ENCODE measurements around the gene P2RX1. TPM values are rescaled to one million over a fixed set of nuclear protein-coding genes. Genes with fewer than 3 reads are reported as not detected.

The P2RX1 gene
- total and polyA plus RNA-seq, 2 experiments from 2014 or later, result 0.31 to 2.2 TPM

DNA sequence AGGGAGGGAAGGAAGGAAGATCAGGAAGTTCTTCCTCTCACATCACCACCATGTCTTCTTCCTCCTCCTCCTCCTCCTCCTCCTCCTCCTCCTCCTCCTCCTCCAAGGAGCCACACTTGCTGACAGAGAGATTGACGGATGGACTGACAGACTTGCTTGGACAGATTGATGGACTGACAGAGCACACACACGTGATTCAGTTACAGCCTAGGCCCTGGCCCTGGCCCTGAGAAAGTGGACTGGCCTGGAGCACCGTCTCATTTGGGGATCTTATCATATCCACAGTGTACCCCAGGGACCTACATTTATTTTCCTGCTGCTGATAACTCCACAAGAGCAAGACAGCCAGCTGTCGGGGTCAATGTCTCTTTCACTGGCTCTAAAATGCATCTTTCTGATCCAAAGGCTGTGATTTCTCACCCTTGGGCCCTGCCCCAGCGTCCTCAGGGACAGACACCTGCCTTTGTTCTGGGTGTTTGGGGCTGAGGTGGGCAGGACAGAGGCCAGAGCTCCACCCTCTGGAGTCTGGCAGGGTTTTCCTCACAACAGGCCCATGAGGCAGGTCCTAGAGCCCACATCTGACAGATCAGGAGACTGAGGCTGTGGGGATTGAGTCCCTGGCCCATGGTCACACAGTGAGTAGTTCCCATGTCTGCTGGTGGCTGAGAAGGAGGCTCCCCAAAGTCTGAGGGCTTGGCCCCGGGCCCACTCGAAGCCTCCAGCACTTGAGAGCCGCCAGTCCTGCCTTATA is 2.3 kb upstream of the P2RX1 start:
- Mint-ChIP-seq H3K27me3 (ENCODE audit: insufficient read depth, low read depth, poor library complexity) (peaks cover 4% of the 10 kb centered on the region), H3K4me3 (no peak overlapping the region), H3K36me3 (ENCODE audit: low read depth) (no peaks in the 10 kb centered on the region), H3K4me1 (peaks cover 5% of the 10 kb centered on the region), H3K27ac (no peak overlapping the region), H3K9me3 (no peaks in the 10 kb centered on the region)
- no peaks in the 10 kb centered on the region for H3K27me3 ChIP-seq (ENCODE audit: insufficient read depth)
- no peaks in the 10 kb centered on the region for H3F3A ChIP-seq (replicated peaks; ENCODE audit: low read depth)
- no peak overlapping the region for H3K27ac ChIP-seq (ENCODE audit: low read depth)
- H3K4me1 ChIP-seq (ENCODE audit: insufficient read depth), result no peaks in the 10 kb centered on the region; the same call in 1 of the 2 replicates
- no peak for DNase-seq (ENCODE audit: low spot score)
- H3K4me2 ChIP-seq, result no peak overlapping the region
- peak overlapping the region; percentile 38; the same call in 1 of the 2 replicates for H2AFZ ChIP-seq
- no peaks in the 10 kb centered on the region for H4K20me1 ChIP-seq (replicated peaks; ENCODE audit: insufficient read depth)
- TF ChIP-seq, protein P1, sequence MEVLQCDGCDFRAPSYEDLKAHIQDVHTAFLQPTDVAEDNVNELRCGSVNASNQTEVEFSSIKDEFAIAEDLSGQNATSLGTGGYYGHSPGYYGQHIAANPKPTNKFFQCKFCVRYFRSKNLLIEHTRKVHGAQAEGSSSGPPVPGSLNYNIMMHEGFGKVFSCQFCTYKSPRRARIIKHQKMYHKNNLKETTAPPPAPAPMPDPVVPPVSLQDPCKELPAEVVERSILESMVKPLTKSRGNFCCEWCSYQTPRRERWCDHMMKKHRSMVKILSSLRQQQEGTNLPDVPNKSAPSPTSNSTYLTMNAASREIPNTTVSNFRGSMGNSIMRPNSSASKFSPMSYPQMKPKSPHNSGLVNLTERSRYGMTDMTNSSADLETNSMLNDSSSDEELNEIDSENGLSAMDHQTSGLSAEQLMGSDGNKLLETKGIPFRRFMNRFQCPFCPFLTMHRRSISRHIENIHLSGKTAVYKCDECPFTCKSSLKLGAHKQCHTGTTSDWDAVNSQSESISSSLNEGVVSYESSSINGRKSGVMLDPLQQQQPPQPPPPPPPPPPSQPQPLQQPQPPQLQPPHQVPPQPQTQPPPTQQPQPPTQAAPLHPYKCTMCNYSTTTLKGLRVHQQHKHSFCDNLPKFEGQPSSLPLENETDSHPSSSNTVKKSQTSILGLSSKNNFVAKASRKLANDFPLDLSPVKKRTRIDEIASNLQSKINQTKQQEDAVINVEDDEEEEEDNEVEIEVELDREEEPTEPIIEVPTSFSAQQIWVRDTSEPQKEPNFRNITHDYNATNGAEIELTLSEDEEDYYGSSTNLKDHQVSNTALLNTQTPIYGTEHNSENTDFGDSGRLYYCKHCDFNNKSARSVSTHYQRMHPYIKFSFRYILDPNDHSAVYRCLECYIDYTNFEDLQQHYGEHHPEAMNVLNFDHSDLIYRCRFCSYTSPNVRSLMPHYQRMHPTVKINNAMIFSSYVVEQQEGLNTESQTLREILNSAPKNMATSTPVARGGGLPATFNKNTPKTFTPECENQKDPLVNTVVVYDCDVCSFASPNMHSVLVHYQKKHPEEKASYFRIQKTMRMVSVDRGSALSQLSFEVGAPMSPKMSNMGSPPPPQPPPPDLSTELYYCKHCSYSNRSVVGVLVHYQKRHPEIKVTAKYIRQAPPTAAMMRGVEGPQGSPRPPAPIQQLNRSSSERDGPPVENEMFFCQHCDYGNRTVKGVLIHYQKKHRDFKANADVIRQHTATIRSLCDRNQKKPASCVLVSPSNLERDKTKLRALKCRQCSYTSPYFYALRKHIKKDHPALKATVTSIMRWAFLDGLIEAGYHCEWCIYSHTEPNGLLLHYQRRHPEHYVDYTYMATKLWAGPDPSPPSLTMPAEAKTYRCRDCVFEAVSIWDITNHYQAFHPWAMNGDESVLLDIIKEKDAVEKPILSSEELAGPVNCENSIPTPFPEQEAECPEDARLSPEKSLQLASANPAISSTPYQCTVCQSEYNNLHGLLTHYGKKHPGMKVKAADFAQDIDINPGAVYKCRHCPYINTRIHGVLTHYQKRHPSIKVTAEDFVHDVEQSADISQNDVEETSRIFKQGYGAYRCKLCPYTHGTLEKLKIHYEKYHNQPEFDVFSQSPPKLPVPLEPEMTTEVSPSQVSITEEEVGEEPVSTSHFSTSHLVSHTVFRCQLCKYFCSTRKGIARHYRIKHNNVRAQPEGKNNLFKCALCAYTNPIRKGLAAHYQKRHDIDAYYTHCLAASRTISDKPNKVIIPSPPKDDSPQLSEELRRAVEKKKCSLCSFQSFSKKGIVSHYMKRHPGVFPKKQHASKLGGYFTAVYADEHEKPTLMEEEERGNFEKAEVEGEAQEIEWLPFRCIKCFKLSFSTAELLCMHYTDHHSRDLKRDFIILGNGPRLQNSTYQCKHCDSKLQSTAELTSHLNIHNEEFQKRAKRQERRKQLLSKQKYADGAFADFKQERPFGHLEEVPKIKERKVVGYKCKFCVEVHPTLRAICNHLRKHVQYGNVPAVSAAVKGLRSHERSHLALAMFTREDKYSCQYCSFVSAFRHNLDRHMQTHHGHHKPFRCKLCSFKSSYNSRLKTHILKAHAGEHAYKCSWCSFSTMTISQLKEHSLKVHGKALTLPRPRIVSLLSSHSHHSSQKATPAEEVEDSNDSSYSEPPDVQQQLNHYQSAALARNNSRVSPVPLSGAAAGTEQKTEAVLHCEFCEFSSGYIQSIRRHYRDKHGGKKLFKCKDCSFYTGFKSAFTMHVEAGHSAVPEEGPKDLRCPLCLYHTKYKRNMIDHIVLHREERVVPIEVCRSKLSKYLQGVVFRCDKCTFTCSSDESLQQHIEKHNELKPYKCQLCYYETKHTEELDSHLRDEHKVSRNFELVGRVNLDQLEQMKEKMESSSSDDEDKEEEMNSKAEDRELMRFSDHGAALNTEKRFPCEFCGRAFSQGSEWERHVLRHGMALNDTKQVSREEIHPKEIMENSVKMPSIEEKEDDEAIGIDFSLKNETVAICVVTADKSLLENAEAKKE (CRISPR knock-in tag; IDR thresholded peaks at IDR 0.05), result no peak
- TF ChIP-seq POLR2AphosphoS5 (IDR thresholded peaks at IDR 0.05; ENCODE audit: low read depth) (no peak), NANOG (IDR thresholded peaks at IDR 0.05; ENCODE audit: borderline replicate concordance) (no peak), CREB1 (CRISPR knock-in tag; IDR thresholded peaks at IDR 0.05; ENCODE audit: low read depth) (no peak), ETS1 (IDR thresholded peaks at IDR 0.05) (no peak), JUNB (IDR thresholded peaks at IDR 0.05; ENCODE audit: unreplicated experiment) (no peak), ZNF331 (CRISPR knock-in tag; IDR thresholded peaks at IDR 0.05; ENCODE audit: low read depth) (no peak), EZH2 (IDR thresholded peaks at IDR 0.05; ENCODE audit: low read depth, unreplicated experiment) (no peak), CTCF (conservative IDR thresholded peaks at IDR 0.05; ENCODE audit: low read depth in 2 of 2) (no peak), ZNF114 (CRISPR knock-in tag; IDR thresholded peaks at IDR 0.05) (no peak), EZH2phosphoT487 (IDR thresholded peaks at IDR 0.05; ENCODE audit: unreplicated experiment) (no peak), STAT1 (IDR thresholded peaks at IDR 0.05; ENCODE audit: unreplicated experiment) (no peak)
- TF ChIP-seq, protein P2, sequence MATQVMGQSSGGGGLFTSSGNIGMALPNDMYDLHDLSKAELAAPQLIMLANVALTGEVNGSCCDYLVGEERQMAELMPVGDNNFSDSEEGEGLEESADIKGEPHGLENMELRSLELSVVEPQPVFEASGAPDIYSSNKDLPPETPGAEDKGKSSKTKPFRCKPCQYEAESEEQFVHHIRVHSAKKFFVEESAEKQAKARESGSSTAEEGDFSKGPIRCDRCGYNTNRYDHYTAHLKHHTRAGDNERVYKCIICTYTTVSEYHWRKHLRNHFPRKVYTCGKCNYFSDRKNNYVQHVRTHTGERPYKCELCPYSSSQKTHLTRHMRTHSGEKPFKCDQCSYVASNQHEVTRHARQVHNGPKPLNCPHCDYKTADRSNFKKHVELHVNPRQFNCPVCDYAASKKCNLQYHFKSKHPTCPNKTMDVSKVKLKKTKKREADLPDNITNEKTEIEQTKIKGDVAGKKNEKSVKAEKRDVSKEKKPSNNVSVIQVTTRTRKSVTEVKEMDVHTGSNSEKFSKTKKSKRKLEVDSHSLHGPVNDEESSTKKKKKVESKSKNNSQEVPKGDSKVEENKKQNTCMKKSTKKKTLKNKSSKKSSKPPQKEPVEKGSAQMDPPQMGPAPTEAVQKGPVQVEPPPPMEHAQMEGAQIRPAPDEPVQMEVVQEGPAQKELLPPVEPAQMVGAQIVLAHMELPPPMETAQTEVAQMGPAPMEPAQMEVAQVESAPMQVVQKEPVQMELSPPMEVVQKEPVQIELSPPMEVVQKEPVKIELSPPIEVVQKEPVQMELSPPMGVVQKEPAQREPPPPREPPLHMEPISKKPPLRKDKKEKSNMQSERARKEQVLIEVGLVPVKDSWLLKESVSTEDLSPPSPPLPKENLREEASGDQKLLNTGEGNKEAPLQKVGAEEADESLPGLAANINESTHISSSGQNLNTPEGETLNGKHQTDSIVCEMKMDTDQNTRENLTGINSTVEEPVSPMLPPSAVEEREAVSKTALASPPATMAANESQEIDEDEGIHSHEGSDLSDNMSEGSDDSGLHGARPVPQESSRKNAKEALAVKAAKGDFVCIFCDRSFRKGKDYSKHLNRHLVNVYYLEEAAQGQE (IDR thresholded peaks at IDR 0.05; ENCODE audit: unreplicated experiment), result no peak
- no peaks in the 10 kb centered on the region for H3K79me2 ChIP-seq (replicated peaks; ENCODE audit: insufficient read depth)
- H3K36me3 ChIP-seq (ENCODE audit: insufficient read depth), result no peaks in the 10 kb centered on the region
- H3K4me3 ChIP-seq, result no peak overlapping the region
- ATAC-seq, result peak; percentile 12; the same call in 2 of the 3 replicates
- H3K9me2 ChIP-seq (ENCODE audit: insufficient read depth), result no peaks in the 10 kb centered on the region
